Measurements from ENCODE around the gene ACAD10.
A peak's percentile ranks its signal among the peaks of the same experiment; 100 is the strongest.
"Not testable (repeated sequence)": the region's sequence is repeated elsewhere in the genome, so short reads cannot be mapped to it uniquely, and the experiment has no call there.

ACAD10 gene

DNA sequence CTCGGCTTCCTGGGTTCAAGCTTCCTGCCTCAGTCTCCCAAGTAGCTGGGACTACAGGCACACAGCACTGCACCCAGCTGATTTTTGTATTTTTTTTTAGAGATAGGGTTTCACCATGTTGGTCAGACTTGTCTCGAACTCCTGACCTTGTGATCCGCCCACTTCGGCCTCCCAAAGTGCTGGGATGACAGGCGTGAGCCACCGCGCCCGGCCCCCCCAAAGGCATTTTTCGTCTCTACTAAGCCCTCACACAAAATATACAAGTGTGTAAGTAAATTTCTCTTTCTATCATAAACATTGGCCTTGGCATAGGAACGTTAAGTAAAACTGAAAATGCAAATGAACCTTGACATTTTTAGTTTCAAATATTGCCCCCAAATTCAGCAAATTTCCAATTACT is 2.1 kb downstream of the ACAD10 start:
- DNase-seq, result no peak

DNA sequence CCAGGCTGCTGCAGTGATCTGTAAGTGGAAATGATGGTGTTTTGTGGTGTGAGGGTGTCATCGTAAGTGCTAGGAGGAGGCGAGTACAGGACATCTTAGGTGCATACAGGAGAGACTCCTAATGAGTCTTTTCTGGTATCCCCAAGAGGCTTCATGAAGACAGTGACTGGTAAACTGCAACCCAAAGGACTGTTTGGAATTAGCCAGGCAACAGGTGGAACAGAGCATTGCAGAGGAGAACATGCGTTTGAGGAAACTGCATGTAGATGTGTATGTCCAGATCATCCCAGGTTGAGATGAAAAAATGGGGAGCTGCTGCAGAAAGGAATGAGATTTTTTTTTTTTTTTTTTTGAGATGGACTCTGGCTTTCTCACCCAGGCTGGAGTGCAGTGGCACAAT is 5.4 kb downstream of the ACAD10 start:
- DNase-seq, result no peak

DNA sequence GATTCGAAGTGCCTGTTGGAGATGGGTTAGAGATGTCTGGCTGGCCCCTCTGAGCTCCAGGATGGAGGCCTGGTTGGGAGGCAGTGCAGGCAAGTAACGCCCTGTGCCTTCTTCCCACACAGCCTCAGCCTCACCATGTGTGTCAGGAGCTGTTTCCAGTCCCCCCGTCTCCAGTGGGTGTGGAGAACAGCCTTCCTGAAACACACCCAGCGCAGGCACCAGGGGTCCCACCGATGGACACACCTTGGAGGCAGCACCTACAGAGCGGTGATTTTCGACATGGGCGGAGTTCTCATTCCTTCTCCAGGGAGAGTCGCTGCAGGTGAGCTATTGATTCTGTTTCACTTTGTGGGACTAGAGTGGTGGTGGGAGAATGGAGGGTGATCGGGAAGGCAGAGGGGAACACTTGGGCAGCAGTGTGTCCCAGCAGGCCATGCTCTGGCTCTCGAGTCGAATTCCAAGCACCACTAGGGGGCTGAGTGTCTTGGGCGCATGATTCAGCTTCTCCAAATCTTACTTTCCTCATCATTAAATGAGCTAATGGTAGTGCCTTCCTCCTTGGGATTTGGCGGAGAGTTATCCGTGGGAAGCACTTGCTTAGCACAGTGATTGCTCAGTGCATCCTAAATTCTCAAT is 6.8 kb downstream of the ACAD10 start:
- peak; percentile 54 for DNase-seq

DNA sequence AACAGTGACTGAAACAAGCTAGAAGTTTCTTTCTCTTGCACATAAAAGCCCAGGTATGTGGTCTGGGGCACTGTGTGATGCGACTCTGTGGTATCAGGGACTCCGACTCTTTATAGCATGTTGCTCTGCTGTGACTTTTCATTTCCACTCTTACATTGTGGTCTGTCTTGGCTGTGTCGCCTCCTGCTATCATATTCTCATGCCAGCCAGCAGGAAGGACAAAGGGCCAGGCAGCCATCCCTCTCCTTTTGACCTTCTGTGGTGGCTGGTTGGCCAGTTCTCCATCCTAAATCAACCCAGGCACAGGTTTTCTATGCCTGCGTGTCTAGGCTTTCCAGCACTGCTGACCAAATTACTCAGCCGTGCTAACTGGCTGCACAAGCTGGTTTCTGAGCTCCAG is 8.0 kb downstream of the ACAD10 start:
- no peak for DNase-seq

DNA sequence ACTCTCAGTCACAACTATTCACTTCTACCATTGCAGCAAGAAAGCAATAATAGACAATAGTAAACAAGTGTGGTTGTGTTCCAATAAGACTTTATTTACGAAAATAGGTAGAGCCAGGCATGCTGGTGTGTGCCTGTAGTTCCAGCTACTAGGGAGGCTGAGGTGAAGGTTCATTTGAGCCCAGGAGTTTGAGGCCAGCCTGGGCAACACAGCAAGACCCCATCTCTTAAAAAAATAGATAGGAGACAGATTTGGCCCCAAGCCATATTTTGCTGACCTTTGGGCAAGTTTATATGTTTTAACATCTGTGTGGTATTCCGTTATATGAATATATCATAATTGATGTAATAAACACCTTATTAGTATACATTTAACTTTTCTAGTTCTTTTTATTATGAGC is 14.1 kb downstream of the ACAD10 start:
- DNase-seq, result no peak

DNA sequence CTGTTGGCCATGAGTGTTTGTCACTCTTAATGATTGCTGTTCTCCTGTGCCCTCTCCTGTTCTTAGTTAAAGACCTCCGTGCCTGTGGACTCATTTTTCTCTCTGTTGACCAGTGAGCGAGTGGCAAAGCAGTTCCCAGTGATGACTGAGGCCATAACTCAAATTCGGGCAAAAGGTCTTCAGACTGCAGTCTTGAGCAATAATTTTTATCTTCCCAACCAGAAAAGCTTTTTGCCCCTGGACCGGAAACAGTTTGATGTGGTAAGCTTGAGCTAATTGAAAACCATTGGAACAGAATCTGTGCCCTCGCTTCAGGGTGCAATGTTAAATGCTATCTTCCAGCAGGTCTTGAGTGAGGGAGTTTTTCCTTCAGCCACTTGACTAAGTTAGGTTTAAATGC is 19.8 kb downstream of the ACAD10 start:
- DNase-seq, result no peak

DNA sequence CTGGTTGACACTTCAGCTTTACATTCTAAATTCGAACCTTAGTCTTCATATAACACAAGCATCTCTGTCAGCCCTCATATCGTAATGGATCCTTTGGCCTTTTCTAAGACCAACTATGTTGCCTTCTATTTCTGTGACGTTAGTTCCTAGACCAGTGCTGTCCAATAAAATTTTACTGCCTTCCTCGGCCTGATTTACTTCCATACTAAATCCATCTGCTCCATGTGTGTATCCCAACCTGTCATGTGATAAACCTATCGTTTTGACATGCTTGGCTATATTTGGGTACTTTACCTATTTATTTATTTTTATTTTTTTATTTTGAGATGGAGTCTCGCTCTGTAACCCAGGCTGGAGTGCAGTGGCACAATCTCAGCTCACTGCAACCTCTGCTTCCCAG is 20.3 kb downstream of the ACAD10 start:
- no peak for DNase-seq

DNA sequence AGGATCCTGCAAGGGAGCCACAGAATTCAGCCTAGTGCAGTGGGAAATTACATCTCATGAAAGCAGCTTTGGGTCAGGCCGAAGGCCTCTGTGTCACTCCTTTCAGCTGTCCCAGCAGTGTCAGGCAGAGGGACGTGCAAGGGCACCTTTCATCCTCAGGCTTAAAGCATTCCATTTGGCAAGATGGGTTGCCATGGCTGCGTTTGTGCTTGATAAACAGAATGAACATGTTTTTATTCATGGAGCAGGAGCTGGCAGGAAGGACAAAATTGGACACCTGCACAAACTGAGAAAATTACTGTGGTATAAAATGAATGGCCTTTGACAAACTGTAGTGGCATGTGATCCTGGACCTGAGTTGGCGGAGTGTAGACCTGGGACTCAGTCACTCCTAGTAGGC is 29.4 kb downstream of the ACAD10 start:
- no peak for DNase-seq

DNA sequence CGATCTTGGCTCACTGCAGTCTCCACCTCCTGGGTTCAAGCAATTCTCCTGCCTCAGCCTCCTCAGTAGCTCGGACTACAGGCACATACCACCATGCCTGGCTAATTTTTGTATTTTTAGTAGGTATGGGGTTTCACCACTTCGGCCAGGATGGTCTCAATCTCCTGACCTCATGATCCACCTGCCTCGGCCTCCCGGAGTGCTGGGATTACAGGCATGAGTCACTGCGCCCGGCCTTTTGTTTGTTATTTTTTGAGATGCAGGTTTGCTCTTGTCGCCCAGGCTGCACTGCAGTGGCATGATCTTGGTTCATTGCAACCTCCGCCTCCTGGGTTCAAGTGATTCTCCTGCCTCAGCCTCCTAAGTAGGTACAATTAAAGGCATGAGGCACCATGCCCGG is 33.5 kb downstream of the ACAD10 start:
- not testable (repeated sequence) for DNase-seq

DNA sequence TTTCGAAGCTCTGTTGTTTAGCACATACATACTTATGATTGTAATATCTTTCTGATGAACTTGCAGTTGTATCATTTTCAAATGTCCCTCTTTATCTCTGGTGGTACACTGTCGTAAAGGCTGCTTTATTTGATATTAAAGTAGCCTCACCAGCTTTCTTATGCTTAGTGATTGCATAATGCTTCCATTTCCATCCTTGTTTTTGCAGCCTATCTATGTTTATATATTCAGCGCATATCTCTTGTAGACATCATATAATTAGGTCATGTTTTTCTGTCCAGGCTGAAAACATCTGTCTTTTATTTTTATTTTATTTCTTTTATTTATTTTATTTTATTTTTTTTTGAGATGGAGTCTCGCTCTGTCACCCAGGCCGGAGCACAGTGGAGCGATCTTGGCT is 34.6 kb downstream of the ACAD10 start:
- no peak for DNase-seq

DNA sequence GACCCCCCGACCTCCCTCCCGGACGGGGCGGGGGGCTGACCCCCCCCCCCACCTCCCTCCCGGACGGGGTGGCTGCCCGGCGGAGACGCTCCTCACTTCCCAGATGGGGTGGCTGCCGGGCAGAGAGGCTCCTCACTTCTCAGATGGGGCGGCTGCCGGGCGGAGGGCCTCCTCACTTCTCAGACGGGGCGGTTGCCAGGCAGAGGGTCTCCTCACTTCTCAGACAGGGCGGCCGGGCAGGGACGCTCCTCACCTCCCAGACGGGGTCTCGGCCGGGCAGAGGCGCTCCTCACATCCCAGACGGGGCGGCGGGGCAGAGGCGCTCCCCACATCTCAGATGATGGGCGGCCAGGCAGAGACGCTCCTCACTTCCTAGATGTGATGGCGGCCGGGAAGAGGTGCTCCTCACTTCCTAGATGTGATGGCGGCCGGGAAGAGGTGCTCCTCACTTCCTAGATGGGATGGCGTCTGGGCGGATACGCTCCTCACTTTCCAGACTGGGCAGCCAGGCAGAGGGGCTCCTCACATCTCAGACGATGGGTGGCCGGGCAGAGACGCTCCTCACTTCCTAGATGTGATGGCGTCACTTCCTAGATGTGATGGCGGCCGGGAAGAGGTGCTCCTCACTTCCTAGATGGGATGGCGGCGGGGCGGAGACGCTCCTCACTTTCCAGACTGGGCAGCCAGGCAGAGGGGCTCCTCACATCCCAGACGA is 38.0 kb downstream of the ACAD10 start:
- not testable (repeated sequence) for DNase-seq

DNA sequence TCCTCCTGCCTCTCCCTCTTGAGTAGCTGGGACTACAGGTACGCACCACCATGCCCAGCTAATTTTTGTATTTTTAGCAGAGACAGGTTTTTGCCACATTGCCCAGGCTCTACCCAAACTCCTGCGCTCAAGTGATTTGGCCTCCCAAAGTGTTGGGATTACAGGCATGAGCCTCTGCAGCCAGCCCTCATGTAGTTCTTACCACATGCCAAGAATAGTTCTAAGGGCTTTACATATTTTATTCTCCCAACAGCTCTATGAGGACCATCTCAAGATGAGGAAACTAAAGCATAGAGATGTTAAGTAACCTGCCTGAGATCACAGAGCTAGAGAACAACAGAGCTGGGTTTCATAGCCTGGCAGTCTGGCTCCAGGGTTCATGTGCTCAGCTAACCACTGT is 42.9 kb downstream of the ACAD10 start:
- DNase-seq, result no peak

DNA sequence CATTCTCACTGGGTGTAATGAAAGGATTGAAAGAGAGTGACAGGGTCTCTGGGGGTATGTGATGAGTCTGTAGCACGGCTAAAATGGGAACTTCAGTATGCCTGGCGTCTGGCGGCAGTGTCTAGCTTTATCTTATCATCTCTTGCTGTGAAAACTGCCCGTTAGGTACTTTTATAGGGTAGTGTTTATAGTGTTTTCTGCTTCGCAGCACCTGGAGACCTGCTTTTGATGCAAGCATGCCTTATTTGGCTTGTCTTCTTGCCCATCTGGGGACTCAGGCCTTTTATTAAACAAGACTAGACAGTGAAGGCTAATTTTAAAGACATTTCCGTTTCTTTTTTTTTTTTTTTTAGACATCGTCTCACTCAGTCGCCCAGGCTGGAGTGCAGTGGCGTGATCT is 44.6 kb downstream of the ACAD10 start:
- DNase-seq, result no peak

DNA sequence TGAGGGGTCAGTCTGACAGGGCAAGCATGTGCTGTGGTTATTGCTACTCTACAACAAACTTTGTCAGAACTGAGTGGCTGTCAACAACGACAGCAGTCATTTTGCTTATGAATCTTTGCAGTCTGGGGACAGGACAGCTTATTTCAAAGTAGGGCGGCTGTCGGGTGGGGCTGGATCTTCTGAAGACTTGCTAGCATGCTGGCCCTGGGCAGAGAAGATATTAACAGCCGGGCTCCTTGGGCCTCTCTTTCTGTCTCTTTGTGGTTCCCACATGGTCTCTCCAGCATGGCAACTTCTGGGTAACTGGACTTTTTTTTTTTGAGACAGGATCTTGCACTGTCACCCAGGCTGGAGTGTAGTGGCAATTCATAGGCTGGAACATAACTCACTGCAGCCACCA is 46.9 kb downstream of the ACAD10 start:
- DNase-seq, result no peak

DNA sequence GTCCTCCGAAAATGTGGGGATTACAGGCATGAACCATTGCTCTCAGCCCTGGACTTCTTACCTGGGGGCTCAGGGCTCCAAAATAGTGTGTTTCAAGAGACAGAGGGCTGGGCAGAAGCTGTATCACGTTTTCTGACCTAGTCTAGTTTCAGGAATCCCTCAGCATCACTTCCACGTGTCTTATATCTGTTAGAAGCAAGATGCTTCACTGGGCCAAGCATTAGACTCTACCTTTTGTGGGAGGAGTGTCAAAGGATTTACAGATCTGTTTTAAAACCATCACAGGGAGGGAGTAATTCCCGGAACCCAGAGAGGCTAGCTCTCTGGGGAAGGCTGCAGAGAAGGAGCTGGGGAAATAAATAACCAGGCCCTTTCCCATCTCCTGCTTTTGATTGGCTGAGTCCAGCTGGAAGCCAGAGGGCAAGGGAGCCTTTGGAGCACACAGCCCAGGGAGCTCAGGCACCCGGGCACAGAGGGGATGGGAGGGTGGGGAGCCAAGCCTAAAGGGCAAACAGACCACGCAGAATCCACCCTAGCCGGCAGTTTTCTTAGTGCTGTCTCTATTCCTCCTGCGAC is 47.6 kb downstream of the ACAD10 start:
- DNase-seq, result no peak

DNA sequence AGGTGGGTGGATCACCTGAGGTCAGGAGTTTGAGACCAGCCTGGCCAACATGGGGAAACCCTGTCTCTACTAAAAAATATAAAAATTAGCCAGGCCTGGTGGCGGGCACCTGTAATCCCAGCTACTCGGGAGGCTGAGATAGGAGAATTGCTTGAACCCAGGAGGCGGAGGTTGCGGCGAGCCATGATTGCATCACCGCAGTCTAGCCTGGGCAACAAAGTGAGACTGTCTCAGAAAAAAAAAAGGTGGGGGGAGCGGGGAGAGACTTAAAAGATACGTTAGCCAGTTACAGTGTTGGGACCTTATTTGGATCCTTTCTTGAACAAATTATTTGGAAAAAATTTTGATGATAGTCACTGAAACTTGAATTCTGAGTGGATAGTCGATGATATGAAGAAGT is 53.7 kb downstream of the ACAD10 start:
- DNase-seq, result not testable (repeated sequence)

DNA sequence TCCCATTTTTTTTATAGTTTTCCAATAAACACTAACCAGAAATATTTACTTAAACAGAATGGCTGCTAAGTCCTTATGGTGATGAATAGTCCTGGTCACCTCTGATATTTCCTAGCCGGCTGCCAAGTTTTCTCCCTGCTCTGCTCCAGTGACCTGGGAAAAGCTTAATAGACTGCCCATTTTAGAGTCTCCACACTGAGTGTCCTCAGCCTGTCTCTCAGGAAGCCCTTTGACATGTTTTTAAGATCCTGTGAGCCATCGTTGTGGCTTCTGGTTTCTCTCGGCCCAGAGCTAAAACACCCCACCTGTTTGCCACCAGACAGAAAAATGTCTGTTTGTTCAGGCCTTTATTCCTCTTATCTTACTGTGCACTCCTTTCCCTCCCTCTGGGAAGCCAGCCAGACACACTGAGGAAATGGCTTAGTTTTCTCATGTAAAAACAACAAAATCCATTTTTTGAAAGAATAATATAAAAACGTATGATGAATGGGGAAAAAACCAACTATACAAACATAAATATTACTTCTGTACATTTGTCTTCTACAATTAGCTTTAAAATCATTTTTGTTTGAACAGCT is 55.5 kb downstream of the ACAD10 start:
- DNase-seq, result no peak

DNA sequence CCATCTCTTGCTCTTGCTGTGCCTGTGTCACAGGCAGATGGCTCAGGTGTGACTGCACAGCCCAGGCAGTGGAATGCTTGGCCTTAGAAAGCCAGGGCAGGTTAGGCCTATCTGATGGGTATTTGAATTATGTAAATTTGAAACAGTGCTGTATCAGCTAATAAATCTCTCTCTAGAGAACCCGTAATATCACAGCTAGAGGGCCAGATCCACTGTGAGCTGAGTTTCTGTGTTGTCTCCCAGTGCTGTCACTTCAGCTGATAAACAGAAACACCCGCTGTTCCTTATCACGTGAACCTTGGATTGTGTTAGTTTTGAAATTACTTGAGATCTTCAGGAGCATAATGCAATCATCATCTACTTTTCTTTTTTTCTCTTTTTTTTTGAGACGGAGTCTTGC is 59.4 kb downstream of the ACAD10 start:
- no peak for DNase-seq

DNA sequence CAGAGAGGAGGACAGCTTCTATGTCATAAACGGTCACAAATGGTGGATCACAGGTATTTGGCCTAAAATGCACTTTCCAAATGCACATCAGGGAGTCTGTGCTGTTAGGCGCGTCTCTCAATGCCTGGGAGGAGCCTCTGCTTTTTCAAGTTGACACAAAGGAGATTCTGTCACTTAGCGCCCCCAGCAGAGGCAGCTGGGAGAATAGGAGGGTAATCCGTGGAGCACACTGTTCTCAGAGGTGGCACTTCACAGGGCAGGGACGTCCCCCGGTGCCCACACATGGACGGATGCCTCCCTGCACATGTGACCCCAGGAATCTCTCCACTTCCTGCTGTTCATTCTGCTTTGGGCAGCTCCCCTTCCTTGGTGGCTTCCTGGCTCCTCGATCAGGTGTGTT is 61.5 kb downstream of the ACAD10 start:
- DNase-seq, result no peak

DNA sequence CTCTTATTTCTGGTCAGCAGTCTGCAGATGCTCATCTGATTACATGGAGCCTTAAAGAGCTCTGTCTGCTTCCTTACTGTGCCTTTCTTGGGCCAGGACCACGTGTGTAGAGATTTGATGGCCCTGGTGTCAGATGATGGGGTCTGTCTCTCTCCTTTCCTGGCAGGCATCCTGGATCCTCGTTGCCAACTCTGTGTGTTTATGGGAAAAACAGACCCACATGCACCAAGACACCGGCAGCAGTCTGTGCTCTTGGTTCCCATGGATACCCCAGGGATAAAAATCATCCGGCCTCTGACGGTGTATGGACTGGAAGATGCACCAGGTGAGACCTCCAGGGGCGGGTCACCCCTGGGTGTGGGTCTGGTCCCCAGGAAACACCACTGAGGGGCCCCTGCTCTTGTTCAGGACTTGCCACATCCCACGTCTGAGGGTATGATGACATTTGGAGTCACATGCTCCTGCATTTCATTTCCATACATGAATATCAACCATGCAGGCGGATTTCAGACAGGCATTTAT is 62.4 kb downstream of the ACAD10 start:
- no peak for DNase-seq

DNA sequence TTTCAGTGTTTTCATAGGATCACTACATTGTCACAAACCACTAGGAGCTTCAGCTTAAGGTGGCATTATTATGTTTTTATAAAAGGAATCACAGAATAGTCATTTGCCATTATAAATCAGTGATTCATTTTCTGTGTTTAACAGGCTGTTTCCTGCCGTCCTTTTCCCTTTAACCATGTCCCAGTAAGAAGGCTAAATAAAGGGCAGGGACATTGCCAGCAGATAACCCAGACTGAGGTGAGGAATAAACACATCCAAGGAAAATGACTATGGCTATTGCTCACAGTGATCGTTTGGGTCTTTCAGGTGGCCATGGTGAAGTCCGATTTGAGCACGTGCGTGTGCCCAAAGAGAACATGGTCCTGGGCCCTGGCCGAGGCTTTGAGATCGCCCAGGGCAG is 63.0 kb downstream of the ACAD10 start:
- no peak for DNase-seq

DNA sequence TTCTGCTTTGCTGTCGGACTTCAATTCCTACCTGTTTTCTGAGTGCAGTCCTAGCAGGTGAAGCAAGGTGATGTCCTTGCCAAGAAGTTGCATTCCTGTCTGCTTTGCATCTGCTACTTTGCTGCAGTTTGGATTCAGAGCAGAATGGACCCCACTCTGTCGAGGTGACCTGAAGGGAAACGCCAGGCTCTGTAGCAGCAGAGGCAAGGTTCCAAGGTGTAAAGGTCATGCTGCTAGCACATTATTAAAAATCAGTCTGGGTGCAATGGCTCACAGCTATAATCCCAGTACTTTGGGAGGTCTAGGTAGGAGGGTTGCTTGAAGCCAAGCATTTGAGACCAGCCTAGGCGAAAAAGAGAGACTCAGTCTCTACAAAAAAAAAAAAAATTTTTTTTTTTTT is 63.5 kb downstream of the ACAD10 start:
- no peak for DNase-seq

DNA sequence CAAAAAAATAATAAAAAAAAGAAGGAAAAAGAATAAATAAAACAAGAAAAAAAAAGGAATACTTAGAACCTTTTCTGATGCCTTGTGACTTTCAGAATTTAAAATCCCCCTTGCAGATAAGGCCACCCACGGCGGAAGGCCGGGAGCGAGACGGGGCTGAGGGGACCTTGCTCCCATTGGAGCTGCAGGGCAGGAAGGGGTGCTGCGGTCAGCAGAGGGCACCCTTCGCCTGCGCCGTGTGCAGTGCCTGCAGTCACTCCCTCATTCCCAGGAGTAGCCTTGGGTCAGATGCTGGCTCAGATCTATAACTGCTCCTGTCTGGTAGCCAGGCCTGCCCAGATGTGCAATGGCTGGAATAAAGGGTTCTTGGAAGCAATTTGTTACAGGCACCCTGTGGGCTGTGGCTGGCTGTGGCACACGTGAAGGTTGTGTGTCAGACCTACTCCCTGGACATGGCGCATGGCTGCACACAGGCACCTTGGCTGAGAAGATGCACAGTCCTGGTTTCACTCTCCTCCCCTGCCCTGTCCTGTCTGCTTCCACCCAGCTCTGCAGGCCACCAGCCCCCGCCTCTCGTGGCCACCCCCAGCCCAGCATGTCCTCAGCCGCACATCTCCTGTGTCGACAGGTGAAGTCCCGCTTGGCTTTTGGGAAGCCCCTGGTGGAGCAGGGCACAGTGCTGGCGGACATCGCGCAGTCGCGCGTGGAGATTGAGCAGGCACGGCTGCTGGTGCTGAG is 67.5 kb downstream of the ACAD10 start:
- peak; percentile 92 for DNase-seq

Measured in 8988T (cell line).